AG09319 (cell line): ENCODE data around the gene DUSP6.

ENCODE experiments used
- DNase-seq: peaks from one replicate; pipeline ENCODE4 v3.0.0-alpha.2; 2010; ENCODE audit warnings: low read depth; ENCODE audit errors: extremely low read depth
- TF ChIP-seq, protein P1 (sequence below): IDR thresholded peaks from 2 replicates; pipeline ENCODE4 v1.5.1; 2011; ENCODE audit warnings: low read depth, mild to moderate bottlenecking, inconsistent platforms, low read length, moderate library complexity

Gene DUSP6

DNA sequence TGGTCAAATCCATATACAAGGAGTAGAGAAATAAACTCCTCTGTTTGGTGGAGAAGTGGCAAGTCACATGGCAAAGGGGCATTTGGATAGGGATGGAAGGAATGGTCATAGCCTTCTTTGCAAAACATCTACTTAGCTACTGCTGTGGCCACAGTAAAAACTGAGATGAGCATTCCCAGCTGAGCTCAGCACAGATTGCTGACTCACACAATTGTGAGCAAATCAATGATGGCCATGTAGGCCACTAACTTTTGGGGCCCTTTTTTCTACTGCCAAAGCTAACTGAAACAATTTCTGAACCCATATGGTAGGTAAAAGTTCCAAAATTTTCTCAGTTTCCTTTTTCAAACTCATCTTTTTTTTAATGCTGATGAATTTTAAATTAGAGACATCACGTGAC, 31.6 kb downstream of the DUSP6 start:
- TF ChIP-seq, protein P1, sequence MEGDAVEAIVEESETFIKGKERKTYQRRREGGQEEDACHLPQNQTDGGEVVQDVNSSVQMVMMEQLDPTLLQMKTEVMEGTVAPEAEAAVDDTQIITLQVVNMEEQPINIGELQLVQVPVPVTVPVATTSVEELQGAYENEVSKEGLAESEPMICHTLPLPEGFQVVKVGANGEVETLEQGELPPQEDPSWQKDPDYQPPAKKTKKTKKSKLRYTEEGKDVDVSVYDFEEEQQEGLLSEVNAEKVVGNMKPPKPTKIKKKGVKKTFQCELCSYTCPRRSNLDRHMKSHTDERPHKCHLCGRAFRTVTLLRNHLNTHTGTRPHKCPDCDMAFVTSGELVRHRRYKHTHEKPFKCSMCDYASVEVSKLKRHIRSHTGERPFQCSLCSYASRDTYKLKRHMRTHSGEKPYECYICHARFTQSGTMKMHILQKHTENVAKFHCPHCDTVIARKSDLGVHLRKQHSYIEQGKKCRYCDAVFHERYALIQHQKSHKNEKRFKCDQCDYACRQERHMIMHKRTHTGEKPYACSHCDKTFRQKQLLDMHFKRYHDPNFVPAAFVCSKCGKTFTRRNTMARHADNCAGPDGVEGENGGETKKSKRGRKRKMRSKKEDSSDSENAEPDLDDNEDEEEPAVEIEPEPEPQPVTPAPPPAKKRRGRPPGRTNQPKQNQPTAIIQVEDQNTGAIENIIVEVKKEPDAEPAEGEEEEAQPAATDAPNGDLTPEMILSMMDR = no peak

DNA sequence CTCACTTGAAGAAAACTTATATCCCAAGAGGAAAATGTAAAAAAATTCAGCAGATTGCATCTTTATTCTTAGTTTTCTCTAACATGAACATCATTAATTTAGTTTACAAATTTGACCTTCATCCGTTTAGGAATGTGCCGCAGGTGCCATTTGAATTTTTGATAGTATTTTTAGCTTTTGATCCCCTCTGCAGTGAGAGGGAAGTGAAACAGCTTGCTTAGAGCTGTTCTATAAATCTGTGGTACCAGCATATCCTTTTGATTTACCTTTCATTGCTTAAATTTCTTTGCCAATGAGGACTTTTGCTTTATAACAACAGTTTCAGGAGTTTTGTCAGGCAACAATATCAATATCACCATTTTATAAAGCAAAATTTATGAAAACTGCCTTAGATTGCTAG, 32.7 kb downstream of the DUSP6 start:
- TF ChIP-seq, protein P1 = no peak
- no peak for DNase-seq

More for the DNA sequence above, 31.6 kb downstream of the DUSP6 start:
- no peak for DNase-seq

DNA sequence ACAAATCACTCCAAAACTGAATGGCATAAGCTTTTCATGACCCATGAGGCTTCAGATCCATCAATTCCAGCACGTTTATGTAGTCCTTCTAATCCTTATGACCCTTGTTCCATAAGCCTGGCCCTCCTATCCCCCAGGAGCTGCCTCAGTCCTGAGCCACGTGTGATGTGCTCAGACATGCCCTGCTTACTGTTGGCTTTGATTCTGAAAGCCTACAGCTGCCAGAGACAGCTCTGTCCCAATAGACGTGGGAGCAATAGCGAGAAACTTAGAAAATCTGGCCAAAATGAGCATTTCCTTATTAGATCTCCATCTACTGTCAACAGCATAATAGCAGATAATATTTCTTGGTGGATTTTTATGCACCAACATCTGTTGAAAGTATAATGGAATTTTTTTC, 33.2 kb downstream of the DUSP6 start:
- DNase-seq = no peak
- TF ChIP-seq, protein P1 = no peak

DNA sequence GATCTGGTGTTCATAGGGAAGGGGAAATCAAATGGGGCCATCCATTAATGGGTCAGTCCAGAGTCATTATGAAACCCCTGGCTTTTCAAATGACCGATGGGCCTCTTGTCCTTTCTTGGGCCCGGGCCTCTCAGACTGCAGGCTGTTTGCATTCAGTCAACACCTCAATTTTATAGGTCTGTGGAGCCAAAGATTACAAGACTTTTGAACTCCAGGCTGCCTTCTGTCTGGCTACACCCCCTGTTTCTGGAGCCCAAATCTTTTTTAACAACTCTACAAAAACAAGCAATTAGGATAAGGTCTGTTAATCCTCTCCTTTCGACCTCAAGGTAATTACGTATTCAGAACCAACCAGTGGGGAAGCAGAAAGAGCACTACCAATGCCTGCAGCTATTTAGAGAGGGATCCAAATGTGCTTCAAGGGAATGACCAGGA, 35.6 kb downstream of the DUSP6 start:
- TF ChIP-seq, protein P1 = no peak
- no peak for DNase-seq

DNA sequence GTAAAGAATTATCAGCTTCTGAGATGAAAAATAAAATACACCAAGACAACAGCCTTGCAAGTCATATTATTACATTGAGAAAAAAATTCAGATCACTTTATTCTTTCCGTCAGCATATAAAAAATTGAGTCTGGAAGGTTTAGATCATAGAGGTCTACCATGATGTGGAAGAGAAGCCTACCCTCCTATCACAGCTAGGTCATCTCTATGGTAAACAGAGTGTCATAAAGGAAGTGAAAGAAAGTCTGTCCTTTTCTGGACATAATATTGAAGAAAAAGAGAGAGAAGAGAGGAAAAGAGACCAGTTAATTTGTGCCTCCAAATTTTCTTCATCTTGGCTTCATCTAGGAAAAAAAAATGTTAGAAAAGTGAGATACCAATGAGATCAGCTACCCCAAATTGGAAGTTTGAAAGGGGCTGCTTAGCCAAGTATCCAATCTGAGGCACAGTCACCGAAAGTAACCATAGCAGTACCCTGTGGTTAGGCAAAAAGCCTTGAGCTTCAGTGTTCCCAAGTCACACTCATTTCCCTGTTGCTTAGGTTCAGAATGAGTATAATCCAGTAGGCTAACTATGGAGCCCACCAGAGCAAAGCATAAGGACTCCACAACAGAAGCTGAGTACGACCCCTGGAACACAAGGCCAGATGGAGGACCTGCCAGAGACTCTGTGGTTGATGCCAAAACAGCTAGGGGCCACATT, 38.1 kb downstream of the DUSP6 start:
- TF ChIP-seq, protein P1 = no peak
- DNase-seq = no peak

DNA sequence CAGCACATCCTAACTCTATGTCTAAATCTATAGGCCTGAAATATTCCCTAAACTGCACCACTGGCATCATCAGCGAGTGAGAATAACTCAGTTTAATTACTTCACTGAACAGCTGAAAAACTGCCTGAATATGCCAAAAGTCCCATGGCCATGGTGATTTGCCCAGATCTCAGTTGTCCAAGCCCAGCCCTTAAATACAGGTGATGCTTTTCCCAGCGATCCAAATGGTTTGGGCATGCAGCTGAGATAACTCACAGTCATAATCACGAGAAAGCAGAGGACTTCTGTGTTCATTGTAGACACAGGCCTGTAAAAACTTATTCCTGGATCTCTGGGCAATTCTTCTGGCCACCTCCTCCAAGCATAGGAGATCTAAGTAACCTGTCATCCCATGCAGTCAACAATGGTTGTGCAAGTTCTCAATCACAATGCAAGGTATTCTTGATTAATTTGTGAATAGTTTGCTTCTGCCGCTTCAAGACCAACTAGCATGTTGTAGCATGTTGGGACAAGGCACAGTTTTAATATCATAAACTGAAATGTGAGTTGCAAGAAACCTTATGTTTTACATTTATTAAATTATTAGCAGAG, 40.5 kb downstream of the DUSP6 start:
- TF ChIP-seq, protein P1 = no peak
- DNase-seq = no peak

DNA sequence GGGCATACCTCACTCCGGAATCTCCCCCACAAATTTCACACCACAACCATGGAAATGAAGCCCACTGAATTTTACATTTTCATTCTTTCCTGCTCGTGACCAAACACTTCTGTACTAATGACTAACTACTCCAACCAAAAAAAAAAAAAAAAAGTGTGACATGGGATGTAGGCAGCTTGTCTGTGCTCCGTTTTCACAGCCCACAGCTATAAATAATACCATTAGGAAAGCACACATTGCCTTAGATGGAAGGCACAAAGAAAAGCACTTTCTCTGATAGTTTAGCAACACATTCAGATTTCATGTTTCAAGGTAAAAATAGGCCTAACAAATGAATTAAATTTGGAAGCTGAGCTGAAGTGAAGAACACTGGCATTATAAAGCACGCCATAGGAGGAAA, 42.5 kb downstream of the DUSP6 start:
- TF ChIP-seq, protein P1 = no peak
- no peak for DNase-seq
